GM21717 (cell line): Measurements from ENCODE around the gene TXNRD3.

ENCODE experiments used
- ATAC-seq: cut with Tn5 transposase; IDR thresholded peaks from one replicate; pipeline ENCODE4 v1.9.1; 2021; ENCODE audit warnings: mild to moderate bottlenecking, moderate library complexity; ENCODE audit not compliant: unreplicated experiment

Gene TXNRD3

GRCh38 chr3:126672741-126673140 lies 17.8 kb upstream of the TXNRD3 start:
- no peak for ATAC-seq

GRCh38 chr3:126672340-126672739 lies 17.4 kb upstream of the TXNRD3 start:
- no peak for ATAC-seq

- ATAC-seq, result no peak
Measured at GRCh38 chr3:126671521-126671920, 16.6 kb upstream of the TXNRD3 start.

GRCh38 chr3:126668450-126669401 lies 13.8 kb upstream of the TXNRD3 start:
- ATAC-seq, result no peak

- ATAC-seq, result no peak
Measured at GRCh38 chr3:126667631-126668449, 12.9 kb upstream of the TXNRD3 start.

GRCh38 chr3:126666658-126667528 lies 12.0 kb upstream of the TXNRD3 start:
- no peak for ATAC-seq

GRCh38 chr3:126665959-126666657 lies 11.2 kb upstream of the TXNRD3 start:
- no peak for ATAC-seq

GRCh38 chr3:126665221-126665936 lies 10.5 kb upstream of the TXNRD3 start:
- no peak for ATAC-seq

- ATAC-seq, result no peak
Measured at GRCh38 chr3:126664591-126665214, 9.8 kb upstream of the TXNRD3 start.

- no peak for ATAC-seq
Measured at GRCh38 chr3:126663750-126664149, 8.8 kb upstream of the TXNRD3 start.

- no peak for ATAC-seq
Measured at GRCh38 chr3:126663257-126663656, 8.3 kb upstream of the TXNRD3 start.

- ATAC-seq, result no peak
Measured at GRCh38 chr3:126661532-126662364, 6.8 kb upstream of the TXNRD3 start.

- ATAC-seq, result no peak
Measured at GRCh38 chr3:126659915-126660886, 5.3 kb upstream of the TXNRD3 start.

- ATAC-seq, result no peak
Measured at GRCh38 chr3:126658584-126658983, 3.7 kb upstream of the TXNRD3 start.

- no peak for ATAC-seq
Measured at GRCh38 chr3:126657901-126658300, 3.0 kb upstream of the TXNRD3 start.

GRCh38 chr3:126656371-126657134 lies 1.6 kb upstream of the TXNRD3 start:
- ATAC-seq, result no peak
